HepG2 (cell line): ENCODE data around the gene HCRT. TPM values are rescaled to one million over a fixed set of nuclear protein-coding genes. Genes with fewer than 3 reads are reported as not detected.

Source experiments
- FOXO1 ChIP-seq: sonication (generic); formaldehyde crosslinking; IDR thresholded peaks from 2 replicates; pipeline ENCODE4 v1.4.0; 2020; ENCODE audit warnings: missing genetic modification reagents
- GPN1 ChIP-seq: sonication (generic); formaldehyde crosslinking; IDR thresholded peaks from 2 replicates; pipeline ENCODE4 v1.5.1; 2020; ENCODE audit warnings: missing genetic modification reagents, borderline replicate concordance
- NFE2L2 ChIP-seq: fragments of 150-350 bp; IDR thresholded peaks from 2 replicates; pipeline ENCODE4 v1.6.1; 2014; ENCODE audit warnings: low read length
- SMC3 ChIP-seq: IDR thresholded peaks from 2 replicates; pipeline ENCODE4 v1.6.1; 2011; ENCODE audit warnings: low read length, improper control_type of control experiment
- YEATS4 ChIP-seq: sonication (generic); formaldehyde crosslinking; IDR thresholded peaks from 2 replicates; pipeline ENCODE4 v1.4.0; 2020; ENCODE audit warnings: missing genetic modification reagents, borderline replicate concordance
- ZBTB38 ChIP-seq: sonication (generic); formaldehyde crosslinking; IDR thresholded peaks from 2 replicates; pipeline ENCODE4 v1.5.1; 2020; ENCODE audit warnings: mild to moderate bottlenecking, missing genetic modification reagents
- ZNF331 ChIP-seq: sonication (generic); formaldehyde crosslinking; IDR thresholded peaks from 2 replicates; pipeline ENCODE4 v1.4.0; 2020; ENCODE audit warnings: missing genetic modification reagents
- ZNF501 ChIP-seq: sonication (generic); formaldehyde crosslinking; IDR thresholded peaks from 2 replicates; pipeline ENCODE4 v1.5.1; 2020; ENCODE audit warnings: mild to moderate bottlenecking, moderate library complexity, missing genetic modification reagents
- ZNF670 ChIP-seq: sonication (generic); formaldehyde crosslinking; IDR thresholded peaks from 2 replicates; pipeline ENCODE4 v1.8.0; 2022; ENCODE audit warnings: mild to moderate bottlenecking, missing genetic modification reagents, borderline replicate concordance
- ZNF839 ChIP-seq: sonication (generic); formaldehyde crosslinking; IDR thresholded peaks from 2 replicates; pipeline ENCODE4 v1.4.0; 2020; ENCODE audit warnings: missing genetic modification reagents, mild to moderate bottlenecking, borderline replicate concordance
- polyA plus RNA-seq, 8 experiments: library from polyadenylated mRNA; depleted of rRNA in 3 of 8; stranded (reverse) in 7 of 8; unstranded in 1 of 8; fragments of >200 nt; fragmentation: Illumina TruSeq in 4 of 8; extraction: Trizol in 4 of 8; gene quantifications; 2 replicates each; pipeline versions ENCODE4 v1.2.1 to v1.2.3, GENCODE V29; 2011 to 2016; ENCODE audit warnings: low read depth in 4 of 8, missing spikeins in 1 of 8, mixed read lengths in 1 of 8; ENCODE audit not compliant: insufficient read depth in 1 of 8
- total RNA-seq, 5 experiments: library from RNA; depleted of rRNA; stranded (reverse); fragments of >200 nt; fragmentation: Illumina TruSeq; extraction: Trizol; gene quantifications; 2 replicates each; pipeline ENCODE4 v1.2.3, GENCODE V29; 2016; ENCODE audit warnings: low read depth in 1 of 5
- TF ChIP-seq, protein P1 (sequence below): sonication (generic); formaldehyde crosslinking; IDR thresholded peaks from 2 replicates; pipeline ENCODE4 v1.8.0; 2022; ENCODE audit warnings: mild to moderate bottlenecking, missing genetic modification reagents, borderline replicate concordance
- TF ChIP-seq, protein P2 (sequence below): sonication (generic); formaldehyde crosslinking; IDR thresholded peaks from 2 replicates; pipeline ENCODE4 v1.5.0; 2020; ENCODE audit warnings: mild to moderate bottlenecking, low read depth, missing genetic modification reagents, borderline replicate concordance
- TF ChIP-seq, protein P3 (sequence below): sonication (generic); IDR thresholded peaks from 2 replicates; pipeline ENCODE4 v1.6.1; 2016; ENCODE audit warnings: low read depth, borderline replicate concordance
- TF ChIP-seq, protein P4 (sequence below): IDR thresholded peaks from 2 replicates; pipeline ENCODE4 v1.6.1; 2016
- TF ChIP-seq, protein P5 (sequence below): sonication (generic); formaldehyde crosslinking; IDR thresholded peaks from 2 replicates; pipeline ENCODE4 v1.8.0; 2022; ENCODE audit warnings: missing genetic modification reagents, mild to moderate bottlenecking, inconsistent platforms, borderline replicate concordance
- TF ChIP-seq, protein P6 (sequence below): sonication (generic); formaldehyde crosslinking; IDR thresholded peaks from 2 replicates; pipeline ENCODE4 v1.9.0; 2022; ENCODE audit warnings: missing genetic modification reagents, mild to moderate bottlenecking, borderline replicate concordance
- TF ChIP-seq, protein P7 (sequence below): sonication (generic); formaldehyde crosslinking; IDR thresholded peaks from 2 replicates; pipeline ENCODE4 v1.4.0; 2020; ENCODE audit warnings: missing genetic modification reagents
- TF ChIP-seq, protein P8 (sequence below): sonication (generic); formaldehyde crosslinking; IDR thresholded peaks from 2 replicates; pipeline ENCODE4 v1.4.0; 2020; ENCODE audit warnings: missing genetic modification reagents, borderline replicate concordance

The HCRT gene
- total and polyA plus RNA-seq, 2 of the 13 experiments (the other 11 are each of a cell fraction or from before 2014, with no cell fraction given): not detected

DNA sequence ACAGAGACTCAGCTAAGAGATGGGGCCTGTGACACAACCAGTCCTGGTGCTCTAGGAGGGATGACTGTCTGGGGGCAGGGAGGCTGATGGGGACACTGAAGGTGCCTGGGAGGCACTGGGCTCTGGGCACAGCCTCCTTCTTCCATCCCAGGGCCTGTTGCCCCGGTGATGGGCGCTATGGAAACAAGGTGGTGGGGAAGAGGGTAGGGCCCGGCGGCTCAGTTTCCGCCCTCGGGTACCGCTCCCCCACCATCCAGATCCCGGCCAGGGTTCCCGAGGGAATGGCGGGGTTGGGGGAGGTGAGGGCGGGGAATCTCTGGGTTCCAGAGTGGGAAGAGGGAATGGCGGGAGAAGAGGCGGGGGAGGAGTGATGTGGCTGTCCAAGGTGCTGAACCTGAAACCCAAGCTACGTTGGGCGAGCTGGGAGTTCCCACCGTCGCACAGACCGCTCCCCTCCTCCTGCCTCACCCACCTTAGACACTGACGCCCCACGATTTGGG lies 5.3 kb downstream of the HCRT start (continued):
- TF ChIP-seq, protein P1, sequence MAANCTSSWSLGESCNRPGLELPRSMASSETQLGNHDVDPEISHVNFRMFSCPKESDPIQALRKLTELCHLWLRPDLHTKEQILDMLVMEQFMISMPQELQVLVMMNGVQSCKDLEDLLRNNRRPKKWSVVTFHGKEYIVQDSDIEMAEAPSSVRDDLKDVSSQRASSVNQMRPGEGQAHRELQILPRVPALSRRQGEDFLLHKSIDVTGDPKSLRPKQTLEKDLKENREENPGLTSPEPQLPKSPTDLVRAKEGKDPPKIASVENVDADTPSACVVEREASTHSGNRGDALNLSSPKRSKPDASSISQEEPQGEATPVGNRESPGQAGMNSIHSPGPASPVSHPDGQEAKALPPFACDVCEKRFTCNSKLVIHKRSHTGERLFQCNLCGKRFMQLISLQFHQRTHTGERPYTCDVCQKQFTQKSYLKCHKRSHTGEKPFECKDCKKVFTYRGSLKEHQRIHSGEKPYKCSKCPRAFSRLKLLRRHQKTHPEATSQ (CRISPR knock-in tag): 0 out of 2 replicates have a peak, but pooled peaks have one; percentile 28
- no peak for TF ChIP-seq ZNF501
- TF ChIP-seq NFE2L2: no peak
- TF ChIP-seq ZNF331 (CRISPR knock-in tag): peak; percentile 96
- peak; percentile 79 for TF ChIP-seq ZBTB38
- TF ChIP-seq, protein P2, sequence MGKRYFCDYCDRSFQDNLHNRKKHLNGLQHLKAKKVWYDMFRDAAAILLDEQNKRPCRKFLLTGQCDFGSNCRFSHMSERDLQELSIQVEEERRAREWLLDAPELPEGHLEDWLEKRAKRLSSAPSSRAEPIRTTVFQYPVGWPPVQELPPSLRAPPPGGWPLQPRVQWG (CRISPR knock-in tag): no peak; the same call in 1 of the 2 replicates
- TF ChIP-seq, protein P3, sequence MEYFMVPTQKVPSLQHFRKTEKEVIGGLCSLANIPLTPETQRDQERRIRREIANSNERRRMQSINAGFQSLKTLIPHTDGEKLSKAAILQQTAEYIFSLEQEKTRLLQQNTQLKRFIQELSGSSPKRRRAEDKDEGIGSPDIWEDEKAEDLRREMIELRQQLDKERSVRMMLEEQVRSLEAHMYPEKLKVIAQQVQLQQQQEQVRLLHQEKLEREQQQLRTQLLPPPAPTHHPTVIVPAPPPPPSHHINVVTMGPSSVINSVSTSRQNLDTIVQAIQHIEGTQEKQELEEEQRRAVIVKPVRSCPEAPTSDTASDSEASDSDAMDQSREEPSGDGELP: no peak
- TF ChIP-seq, protein P4, sequence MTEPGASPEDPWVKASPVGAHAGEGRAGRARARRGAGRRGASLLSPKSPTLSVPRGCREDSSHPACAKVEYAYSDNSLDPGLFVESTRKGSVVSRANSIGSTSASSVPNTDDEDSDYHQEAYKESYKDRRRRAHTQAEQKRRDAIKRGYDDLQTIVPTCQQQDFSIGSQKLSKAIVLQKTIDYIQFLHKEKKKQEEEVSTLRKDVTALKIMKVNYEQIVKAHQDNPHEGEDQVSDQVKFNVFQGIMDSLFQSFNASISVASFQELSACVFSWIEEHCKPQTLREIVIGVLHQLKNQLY (CRISPR knock-in tag): 0 out of 2 replicates have a peak, but pooled peaks have one; percentile 40
- no peak for TF ChIP-seq SMC3
- TF ChIP-seq ZNF839 (CRISPR knock-in tag): no peak
- TF ChIP-seq YEATS4 (CRISPR knock-in tag): peak; percentile 72
- no peak; the same call in 1 of the 2 replicates for TF ChIP-seq GPN1 (CRISPR knock-in tag)
- TF ChIP-seq, protein P5, sequence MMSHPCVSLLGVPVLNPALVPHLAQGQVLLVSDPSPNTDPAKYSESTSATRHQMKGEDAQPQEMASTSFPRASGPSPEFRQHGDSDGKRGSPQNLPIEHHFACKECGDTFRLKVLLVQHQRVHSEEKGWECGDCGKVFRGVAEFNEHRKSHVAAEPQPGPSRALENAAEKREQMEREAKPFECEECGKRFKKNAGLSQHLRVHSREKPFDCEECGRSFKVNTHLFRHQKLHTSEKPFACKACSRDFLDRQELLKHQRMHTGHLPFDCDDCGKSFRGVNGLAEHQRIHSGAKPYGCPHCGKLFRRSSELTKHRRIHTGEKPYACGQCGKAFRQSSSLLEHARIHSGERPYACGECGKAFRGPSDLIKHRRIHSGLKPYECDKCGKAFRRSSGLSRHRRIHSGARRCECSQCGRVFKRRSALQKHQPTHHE: peak; percentile 88; the same call in 1 of the 2 replicates
- TF ChIP-seq, protein P6, sequence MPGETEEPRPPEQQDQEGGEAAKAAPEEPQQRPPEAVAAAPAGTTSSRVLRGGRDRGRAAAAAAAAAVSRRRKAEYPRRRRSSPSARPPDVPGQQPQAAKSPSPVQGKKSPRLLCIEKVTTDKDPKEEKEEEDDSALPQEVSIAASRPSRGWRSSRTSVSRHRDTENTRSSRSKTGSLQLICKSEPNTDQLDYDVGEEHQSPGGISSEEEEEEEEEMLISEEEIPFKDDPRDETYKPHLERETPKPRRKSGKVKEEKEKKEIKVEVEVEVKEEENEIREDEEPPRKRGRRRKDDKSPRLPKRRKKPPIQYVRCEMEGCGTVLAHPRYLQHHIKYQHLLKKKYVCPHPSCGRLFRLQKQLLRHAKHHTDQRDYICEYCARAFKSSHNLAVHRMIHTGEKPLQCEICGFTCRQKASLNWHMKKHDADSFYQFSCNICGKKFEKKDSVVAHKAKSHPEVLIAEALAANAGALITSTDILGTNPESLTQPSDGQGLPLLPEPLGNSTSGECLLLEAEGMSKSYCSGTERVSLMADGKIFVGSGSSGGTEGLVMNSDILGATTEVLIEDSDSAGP (CRISPR knock-in tag): peak; percentile 51; the same call in 1 of the 2 replicates
- TF ChIP-seq ZNF670 (CRISPR knock-in tag): no peak; the same call in 1 of the 2 replicates
- peak; percentile 74; the same call in 1 of the 2 replicates for TF ChIP-seq FOXO1 (CRISPR knock-in tag)
- TF ChIP-seq, protein P7, sequence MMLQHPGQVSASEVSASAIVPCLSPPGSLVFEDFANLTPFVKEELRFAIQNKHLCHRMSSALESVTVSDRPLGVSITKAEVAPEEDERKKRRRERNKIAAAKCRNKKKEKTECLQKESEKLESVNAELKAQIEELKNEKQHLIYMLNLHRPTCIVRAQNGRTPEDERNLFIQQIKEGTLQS (CRISPR knock-in tag): 0 out of 2 replicates have a peak, but pooled peaks have one; percentile 76
- TF ChIP-seq, protein P8, sequence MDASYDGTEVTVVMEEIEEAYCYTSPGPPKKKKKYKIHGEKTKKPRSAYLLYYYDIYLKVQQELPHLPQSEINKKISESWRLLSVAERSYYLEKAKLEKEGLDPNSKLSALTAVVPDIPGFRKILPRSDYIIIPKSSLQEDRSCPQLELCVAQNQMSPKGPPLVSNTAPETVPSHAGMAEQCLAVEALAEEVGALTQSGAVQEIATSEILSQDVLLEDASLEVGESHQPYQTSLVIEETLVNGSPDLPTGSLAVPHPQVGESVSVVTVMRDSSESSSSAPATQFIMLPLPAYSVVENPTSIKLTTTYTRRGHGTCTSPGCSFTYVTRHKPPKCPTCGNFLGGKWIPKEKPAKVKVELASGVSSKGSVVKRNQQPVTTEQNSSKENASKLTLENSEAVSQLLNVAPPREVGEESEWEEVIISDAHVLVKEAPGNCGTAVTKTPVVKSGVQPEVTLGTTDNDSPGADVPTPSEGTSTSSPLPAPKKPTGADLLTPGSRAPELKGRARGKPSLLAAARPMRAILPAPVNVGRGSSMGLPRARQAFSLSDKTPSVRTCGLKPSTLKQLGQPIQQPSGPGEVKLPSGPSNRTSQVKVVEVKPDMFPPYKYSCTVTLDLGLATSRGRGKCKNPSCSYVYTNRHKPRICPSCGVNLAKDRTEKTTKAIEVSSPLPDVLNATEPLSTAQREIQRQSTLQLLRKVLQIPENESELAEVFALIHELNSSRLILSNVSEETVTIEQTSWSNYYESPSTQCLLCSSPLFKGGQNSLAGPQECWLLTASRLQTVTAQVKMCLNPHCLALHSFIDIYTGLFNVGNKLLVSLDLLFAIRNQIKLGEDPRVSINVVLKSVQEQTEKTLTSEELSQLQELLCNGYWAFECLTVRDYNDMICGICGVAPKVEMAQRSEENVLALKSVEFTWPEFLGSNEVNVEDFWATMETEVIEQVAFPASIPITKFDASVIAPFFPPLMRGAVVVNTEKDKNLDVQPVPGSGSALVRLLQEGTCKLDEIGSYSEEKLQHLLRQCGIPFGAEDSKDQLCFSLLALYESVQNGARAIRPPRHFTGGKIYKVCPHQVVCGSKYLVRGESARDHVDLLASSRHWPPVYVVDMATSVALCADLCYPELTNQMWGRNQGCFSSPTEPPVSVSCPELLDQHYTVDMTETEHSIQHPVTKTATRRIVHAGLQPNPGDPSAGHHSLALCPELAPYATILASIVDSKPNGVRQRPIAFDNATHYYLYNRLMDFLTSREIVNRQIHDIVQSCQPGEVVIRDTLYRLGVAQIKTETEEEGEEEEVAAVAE (CRISPR knock-in tag): peak; percentile 94
